Activated CD8-positive, alpha-beta T cell treated with anti-CD3 and anti-CD28 coated beads for 36 hours (primary cell): ENCODE measurements around the gene ATP8B3. TPM values are rescaled to one million over a fixed set of nuclear protein-coding genes. Genes with fewer than 3 reads are reported as not detected.

Source experiments
- ATAC-seq: fragments of 200-7000 bp; cut with Tn5 transposase; one replicate; pipeline ENCODE4 v1.10.0; 2021; ENCODE audit warnings: mild to moderate bottlenecking, moderate library complexity
- CTCF ChIA-PET: fragments of 350-600 bp; sonication (Branson Sonifier 250); formaldehyde crosslinking; loops from one replicate; lab custom pipeline; 2021; ENCODE audit warnings: antibody characterized with exemption; lab: Charles Lee
- POLR2A ChIA-PET: fragments of 350-600 bp; sonication (Branson Sonifier 250); formaldehyde crosslinking; loops from one replicate; lab custom pipeline; 2021; ENCODE audit warnings: antibody characterized with exemption; lab: Charles Lee
- DNase-seq: peaks from one replicate; pipeline ENCODE4 v3.0.0-alpha.2; 2020
- H3K27ac Mint-ChIP-seq: one replicate; pipeline ENCODE4 v1.8.0; 2021; ENCODE audit warnings: mild to moderate bottlenecking, mixed read lengths
- H3K27me3 Mint-ChIP-seq: one replicate; pipeline ENCODE4 v1.8.0; 2021; ENCODE audit warnings: mixed read lengths
- H3K36me3 Mint-ChIP-seq: one replicate; pipeline ENCODE4 v1.8.0; 2021; ENCODE audit warnings: low read depth, mixed read lengths
- H3K4me1 Mint-ChIP-seq: one replicate; pipeline ENCODE4 v1.8.0; 2021; ENCODE audit warnings: low read depth, mixed read lengths
- H3K4me3 Mint-ChIP-seq: one replicate; pipeline ENCODE4 v1.8.0; 2021; ENCODE audit warnings: mild to moderate bottlenecking, moderate library complexity, mixed read lengths
- H3K9me3 Mint-ChIP-seq: one replicate; pipeline ENCODE4 v1.8.0; 2021; ENCODE audit warnings: mixed read lengths
- CTCF ChIP-seq: fragments of 200-600 bp; IDR thresholded peaks from one replicate; pipeline ENCODE4 v1.8.0; 2022; ENCODE audit warnings: antibody characterized with exemption, mild to moderate bottlenecking
- intact Hi-C: fragments of 100-400 bp; cut with micrococcal nuclease; formaldehyde crosslinking; loops from one replicate; pipeline ENCODE4 v1.10.0; 2022
- total RNA-seq, 2 experiments: library from RNA; stranded (reverse); gene quantifications; one replicate each; pipeline ENCODE4 v1.2.3, GENCODE V29; 2021

Gene ATP8B3
- total RNA-seq, 2 experiments from 2014 or later, result 5.8 to 8.2 TPM

GRCh38 chr19:1845125-1845515, 33.0 kb upstream of the ATP8B3 start:
- POLR2A ChIA-PET, result interaction anchor here (1.5 kb wide), 1 partner anchor 23 kb away, joined by 3 read pairs; no protein-coding TSS in a partner anchor

GRCh38 chr19:1844513-1845124, 32.5 kb upstream of the ATP8B3 start:
- Mint-ChIP-seq H3K4me1 (peaks cover 55% of the 10 kb centered on the region), H3K36me3 (peaks cover 8% of the 10 kb centered on the region), H3K4me3 (no peak overlapping the region), H3K27me3 (no peaks in the 10 kb centered on the region), H3K27ac (no peak overlapping the region), H3K9me3 (no peaks in the 10 kb centered on the region)
- POLR2A ChIA-PET, result interaction anchor here (1.5 kb wide), 1 partner anchor 23 kb away, joined by 3 read pairs; no protein-coding TSS in a partner anchor
- intact Hi-C loops, result no loop called here
- DNase-seq (no peak), ATAC-seq (no peak)
- no peak for TF ChIP-seq CTCF
- CTCF ChIA-PET, result interaction anchor here (1.7 kb wide), 1 partner anchor 19 kb away, joined by 6 read pairs; no protein-coding TSS in a partner anchor

More at GRCh38 chr19:1845125-1845515, 33.0 kb upstream of the ATP8B3 start:
- H3K4me3 Mint-ChIP-seq, result no peak overlapping the region
- CTCF ChIA-PET, result interaction anchor here (1.7 to 2.7 kb wide), 2 partner anchors 7 to 19 kb away, joined by 6 to 24 read pairs; no protein-coding TSS in a partner anchor
- H3K9me3 Mint-ChIP-seq, result no peaks in the 10 kb centered on the region
- H3K27me3 Mint-ChIP-seq, result no peaks in the 10 kb centered on the region
- no peak overlapping the region for H3K27ac Mint-ChIP-seq
- no peak for DNase-seq
- H3K36me3 Mint-ChIP-seq, result peaks cover 6% of the 10 kb centered on the region
- peaks cover 58% of the 10 kb centered on the region for H3K4me1 Mint-ChIP-seq
- TF ChIP-seq CTCF, result no peak
- intact Hi-C loops, result no loop called here
- no peak for ATAC-seq

- CTCF ChIA-PET, result no interaction called here
- H3K36me3 Mint-ChIP-seq, result peaks cover 9% of the 10 kb centered on the region
- ATAC-seq, result no peak
- POLR2A ChIA-PET, result no interaction called here
- peaks cover 50% of the 10 kb centered on the region for H3K4me1 Mint-ChIP-seq
- H3K27ac Mint-ChIP-seq, result no peak overlapping the region
- H3K4me3 Mint-ChIP-seq, result no peak overlapping the region
- no peak for DNase-seq
- no peak for TF ChIP-seq CTCF
- H3K27me3 Mint-ChIP-seq, result no peaks in the 10 kb centered on the region
- H3K9me3 Mint-ChIP-seq, result no peaks in the 10 kb centered on the region
- intact Hi-C loops, result no loop called here
These were observed 31.7 kb upstream of the ATP8B3 start for GRCh38 chr19:1843646-1844394.

GRCh38 chr19:1843116-1843515, 31.0 kb upstream of the ATP8B3 start:
- TF ChIP-seq CTCF, result no peak
- Mint-ChIP-seq H3K9me3 (no peaks in the 10 kb centered on the region), H3K4me1 (peaks cover 49% of the 10 kb centered on the region), H3K36me3 (peaks cover 9% of the 10 kb centered on the region), H3K4me3 (no peak overlapping the region), H3K27me3 (no peaks in the 10 kb centered on the region), H3K27ac (no peak overlapping the region)
- ATAC-seq (no peak), DNase-seq (no peak)
- CTCF ChIA-PET, result no interaction called here
- POLR2A ChIA-PET, result interaction anchor here (0.9 kb wide), 1 partner anchor 16 kb away, joined by 3 read pairs; no protein-coding TSS in a partner anchor
- intact Hi-C loops, result no loop called here
